Measurements from ENCODE around the gene NME9. TPM values are rescaled to one million over a fixed set of nuclear protein-coding genes. Genes with fewer than 3 reads are reported as not detected.

Gene NME9
- total RNA-seq, 1 experiment from 2014 or later: not detected

DNA sequence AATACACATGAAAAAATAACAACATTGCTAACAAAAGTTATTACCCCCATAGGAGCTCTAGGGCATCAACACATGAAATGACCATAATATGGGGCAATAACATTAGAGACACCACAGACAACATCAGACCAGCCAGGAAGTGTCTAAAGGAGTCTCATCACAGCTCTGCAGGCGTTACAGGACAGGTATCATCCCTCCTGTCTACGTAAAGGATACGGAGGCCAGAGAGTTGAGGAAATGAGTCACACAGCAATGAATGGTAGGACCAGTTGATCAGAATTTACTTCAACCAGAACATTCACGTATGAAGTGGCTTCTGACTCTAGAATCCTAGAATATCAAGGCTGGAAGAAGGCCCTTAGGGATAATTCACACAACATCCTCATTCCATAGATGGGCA is 1.8 kb downstream of the NME9 start:
- Histone ChIP-seq H2BK20ac (ENCODE audit: low read depth, low read length, poor library complexity, severe bottlenecking) (no peak overlapping the region), H3K18ac (ENCODE audit: insufficient read length, low read depth, low read length) (no peak overlapping the region), H3K79me2 (ENCODE audit: insufficient read depth, low read length) (no peaks in the 10 kb centered on the region), H3K27me3 (ENCODE audit: insufficient read depth, low read length) (no peaks in the 10 kb centered on the region), H3K4ac (ENCODE audit: low read depth, low read length) (no peak overlapping the region), H4K20me1 (ENCODE audit: control insufficient read depth, insufficient read depth, insufficient read length) (no peaks in the 10 kb centered on the region), H2BK5ac (ENCODE audit: insufficient read length, low read length) (no peak overlapping the region), H2BK15ac (ENCODE audit: low read depth, low read length) (no peak overlapping the region), H2BK120ac (ENCODE audit: low read depth, low read length, poor library complexity, severe bottlenecking) (no peak overlapping the region), H4K5ac (ENCODE audit: insufficient read length, low read depth, low read length) (no peak overlapping the region), H3K4me2 (ENCODE audit: insufficient read depth, insufficient read length, low read length) (no peak overlapping the region), H3K79me1 (ENCODE audit: insufficient read depth, low read depth, low read length, poor library complexity, severe bottlenecking) (no peaks in the 10 kb centered on the region), H3T11ph (ENCODE audit: low read length) (no peak overlapping the region), H3K4me1 (ENCODE audit: insufficient read depth, low read length) (peaks cover 4% of the 10 kb centered on the region), H3K27ac (ENCODE audit: insufficient read length, low read depth, low read length) (no peak overlapping the region), H3K9ac (ENCODE audit: extremely low read depth, insufficient read length, low read length) (no peak overlapping the region), H3K23me2 (ENCODE audit: insufficient read length, low read depth, low read length, poor library complexity, severe bottlenecking) (peaks cover 7% of the 10 kb centered on the region), H3K23ac (ENCODE audit: insufficient read length, low read depth, low read length) (no peak overlapping the region), H4K91ac (ENCODE audit: insufficient read length, low read depth, low read length) (no peak overlapping the region), H4K8ac (replicated peaks; ENCODE audit: insufficient read length, low read depth, low read length) (no peak overlapping the region), H2AFZ (ENCODE audit: low read length) (no peak overlapping the region), H3K14ac (ENCODE audit: insufficient read depth, low read length) (no peak overlapping the region), H3K56ac (ENCODE audit: insufficient read length, low read depth, low read length) (no peak overlapping the region), H2BK12ac (ENCODE audit: insufficient read length, low read depth, low read length) (no peak overlapping the region), H3K9me3 (ENCODE audit: control insufficient read depth, low read depth, low read length) (no peaks in the 10 kb centered on the region), H2AK5ac (ENCODE audit: insufficient read length, low read length) (no peak overlapping the region)
- Mint-ChIP-seq H3K4me1 (peaks cover 17 to 23% of the 10 kb centered on the region in 2 experiments), H3K9me3 (no peaks in the 10 kb centered on the region), H3K27me3 (ENCODE audit: low read depth) (peaks cover 10% of the 10 kb centered on the region), H3K4me3 (no peak overlapping the region), H3K27ac (no peak overlapping the region), H3K36me3 (ENCODE audit: insufficient read depth in 1 of 3, low read depth in 3 of 3) (no peaks in the 10 kb centered on the region)
- no CpG with 5 or more reads among the region's 4 CpGs for WGBS (ENCODE audit: extremely low coverage, insufficient read length, low lambda C conversion rate)
- TF ChIP-seq, protein P1, sequence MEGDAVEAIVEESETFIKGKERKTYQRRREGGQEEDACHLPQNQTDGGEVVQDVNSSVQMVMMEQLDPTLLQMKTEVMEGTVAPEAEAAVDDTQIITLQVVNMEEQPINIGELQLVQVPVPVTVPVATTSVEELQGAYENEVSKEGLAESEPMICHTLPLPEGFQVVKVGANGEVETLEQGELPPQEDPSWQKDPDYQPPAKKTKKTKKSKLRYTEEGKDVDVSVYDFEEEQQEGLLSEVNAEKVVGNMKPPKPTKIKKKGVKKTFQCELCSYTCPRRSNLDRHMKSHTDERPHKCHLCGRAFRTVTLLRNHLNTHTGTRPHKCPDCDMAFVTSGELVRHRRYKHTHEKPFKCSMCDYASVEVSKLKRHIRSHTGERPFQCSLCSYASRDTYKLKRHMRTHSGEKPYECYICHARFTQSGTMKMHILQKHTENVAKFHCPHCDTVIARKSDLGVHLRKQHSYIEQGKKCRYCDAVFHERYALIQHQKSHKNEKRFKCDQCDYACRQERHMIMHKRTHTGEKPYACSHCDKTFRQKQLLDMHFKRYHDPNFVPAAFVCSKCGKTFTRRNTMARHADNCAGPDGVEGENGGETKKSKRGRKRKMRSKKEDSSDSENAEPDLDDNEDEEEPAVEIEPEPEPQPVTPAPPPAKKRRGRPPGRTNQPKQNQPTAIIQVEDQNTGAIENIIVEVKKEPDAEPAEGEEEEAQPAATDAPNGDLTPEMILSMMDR (conservative IDR thresholded peaks at IDR 0.05): no peak
- no peak for DNase-seq
